H9 (cell line): ENCODE measurements around the gene CAPN9. TPM values are rescaled to one million over a fixed set of nuclear protein-coding genes. Genes with fewer than 3 reads are reported as not detected.

Experiments
- DNase-seq: peaks from one replicate; pipeline ENCODE4 v3.0.0-alpha.2; 2017
- H2AFZ ChIP-seq: one replicate; pipeline ENCODE4 v1.6.1; 2013; ENCODE audit warnings: mild to moderate bottlenecking, low read length, control low read depth, moderate library complexity
- H2AK5ac ChIP-seq: 2 replicates; pipeline ENCODE4 v1.6.1; 2013; ENCODE audit warnings: low read length, control low read depth, mixed read lengths; ENCODE audit not compliant: insufficient read length
- H2BK120ac ChIP-seq: one replicate; pipeline ENCODE4 v1.6.1; 2013; ENCODE audit warnings: low read depth, mild to moderate bottlenecking, low read length, control low read depth, inconsistent platforms; ENCODE audit not compliant: poor library complexity, severe bottlenecking
- H2BK12ac ChIP-seq: 2 replicates; pipeline ENCODE4 v1.6.1; 2013; ENCODE audit warnings: low read length, control low read depth, mixed read lengths, low read depth; ENCODE audit not compliant: insufficient read length
- H2BK15ac ChIP-seq: 2 replicates; pipeline ENCODE4 v1.6.1; 2013; ENCODE audit warnings: low read depth, low read length, control low read depth
- H2BK20ac ChIP-seq: one replicate; pipeline ENCODE4 v1.6.1; 2013; ENCODE audit warnings: low read depth, mild to moderate bottlenecking, low read length, control low read depth, inconsistent platforms; ENCODE audit not compliant: poor library complexity, severe bottlenecking
- H2BK5ac ChIP-seq: 2 replicates; pipeline ENCODE4 v1.6.1; 2013; ENCODE audit warnings: low read length, control low read depth, mixed read lengths; ENCODE audit not compliant: insufficient read length
- H3K14ac ChIP-seq: 2 replicates; pipeline ENCODE4 v1.6.1; 2013; ENCODE audit warnings: low read length, control low read depth; ENCODE audit not compliant: insufficient read depth
- H3K18ac ChIP-seq: 2 replicates; pipeline ENCODE4 v1.6.1; 2013; ENCODE audit warnings: low read depth, mild to moderate bottlenecking, mixed read lengths, low read length, control low read depth; ENCODE audit not compliant: insufficient read length
- H3K23ac ChIP-seq: 2 replicates; pipeline ENCODE4 v1.6.1; 2013; ENCODE audit warnings: low read length, control low read depth, mixed read lengths, low read depth; ENCODE audit not compliant: insufficient read length
- H3K23me2 ChIP-seq: 2 replicates; pipeline ENCODE4 v1.6.1; 2013; ENCODE audit warnings: low read depth, mild to moderate bottlenecking, mixed read lengths, low read length, control low read depth; ENCODE audit not compliant: insufficient read length, poor library complexity, severe bottlenecking
- H3K27ac ChIP-seq: 2 replicates; pipeline ENCODE4 v1.5.1; 2013; ENCODE audit warnings: low read length, control low read depth, mixed read lengths, low read depth; ENCODE audit not compliant: insufficient read length
- H3K27me3 ChIP-seq: 2 replicates; pipeline ENCODE4 v1.6.1; 2013; ENCODE audit warnings: low read length, control low read depth, inconsistent platforms; ENCODE audit not compliant: insufficient read depth
- H3K4ac ChIP-seq: 2 replicates; pipeline ENCODE4 v1.6.1; 2013; ENCODE audit warnings: low read depth, mild to moderate bottlenecking, control low read depth, inconsistent platforms, low read length, moderate library complexity
- H3K4me1 ChIP-seq: 2 replicates; pipeline ENCODE4 v1.6.1; 2013; ENCODE audit warnings: low read length, control low read depth, inconsistent platforms; ENCODE audit not compliant: insufficient read depth
- H3K4me2 ChIP-seq: 2 replicates; pipeline ENCODE4 v1.6.1; 2013; ENCODE audit warnings: low read length, control low read depth, mixed read lengths; ENCODE audit not compliant: insufficient read length, insufficient read depth
- H3K56ac ChIP-seq: 2 replicates; pipeline ENCODE4 v1.6.1; 2013; ENCODE audit warnings: low read depth, mild to moderate bottlenecking, mixed read lengths, low read length, control low read depth; ENCODE audit not compliant: insufficient read length
- H3K79me1 ChIP-seq: 2 replicates; pipeline ENCODE4 v1.6.1; 2013; ENCODE audit warnings: low read depth, mild to moderate bottlenecking, moderate library complexity, low read length, control low read depth, inconsistent platforms; ENCODE audit not compliant: insufficient read depth, poor library complexity, severe bottlenecking
- H3K79me2 ChIP-seq: 2 replicates; pipeline ENCODE4 v1.6.1; 2013; ENCODE audit warnings: low read length, control low read depth, inconsistent platforms; ENCODE audit not compliant: insufficient read depth
- H3K9ac ChIP-seq: 2 replicates; pipeline ENCODE4 v1.6.1; 2013; ENCODE audit warnings: low read length, control low read depth, mixed read lengths; ENCODE audit not compliant: insufficient read length; ENCODE audit errors: extremely low read depth
- H3K9me3 ChIP-seq: one replicate; pipeline ENCODE4 v1.6.1; 2013; ENCODE audit warnings: low read depth, low read length, inconsistent platforms; ENCODE audit not compliant: control insufficient read depth
- H3T11ph ChIP-seq: one replicate; pipeline ENCODE4 v1.6.1; 2013; ENCODE audit warnings: mild to moderate bottlenecking, low read length, control low read depth, inconsistent platforms
- H4K20me1 ChIP-seq: one replicate; pipeline ENCODE4 v1.6.1; 2013; ENCODE audit not compliant: control insufficient read depth, insufficient read length, insufficient read depth
- H4K5ac ChIP-seq: 2 replicates; pipeline ENCODE4 v1.6.1; 2013; ENCODE audit warnings: low read depth, mild to moderate bottlenecking, mixed read lengths, low read length, control low read depth; ENCODE audit not compliant: insufficient read length
- H4K8ac ChIP-seq: replicated peaks from 2 replicates; pipeline ENCODE4 v1.6.1; 2013; ENCODE audit warnings: low read length, control low read depth, mixed read lengths, low read depth; ENCODE audit not compliant: insufficient read length
- H4K91ac ChIP-seq: 2 replicates; pipeline ENCODE4 v1.6.1; 2013; ENCODE audit warnings: low read depth, mild to moderate bottlenecking, moderate library complexity, mixed read lengths, low read length, control low read depth; ENCODE audit not compliant: insufficient read length
- H3K27ac Mint-ChIP-seq, 3 experiments: 2 replicates in 2 of 3; 3 replicates in 1 of 3; pipeline ENCODE4 v1.8.0; 2020 to 2021; ENCODE audit warnings: mixed read lengths in 3 of 3, mild to moderate bottlenecking in 1 of 3, moderate library complexity in 1 of 3
- H3K27me3 Mint-ChIP-seq: 2 replicates; pipeline ENCODE4 v1.8.0; 2021; ENCODE audit warnings: low read depth, mild to moderate bottlenecking, moderate library complexity, mixed read lengths
- H3K36me3 Mint-ChIP-seq, 3 experiments: 2 replicates in 2 of 3; 3 replicates in 1 of 3; pipeline ENCODE4 v1.8.0; 2020 to 2021; ENCODE audit warnings: low read depth in 3 of 3, mixed read lengths in 3 of 3; ENCODE audit not compliant: insufficient read depth in 1 of 3
- H3K4me1 Mint-ChIP-seq, 2 experiments: 2 replicates each; pipeline ENCODE4 v1.8.0; 2020; ENCODE audit warnings: mixed read lengths in 2 of 2
- H3K4me3 Mint-ChIP-seq, 2 experiments: 2 replicates in 1 of 2; 3 replicates in 1 of 2; pipeline ENCODE4 v1.8.0; 2020 to 2021; ENCODE audit warnings: mild to moderate bottlenecking in 2 of 2, mixed read lengths in 2 of 2, moderate library complexity in 1 of 2
- H3K9me3 Mint-ChIP-seq, 2 experiments: 2 replicates in 1 of 2; 3 replicates in 1 of 2; pipeline ENCODE4 v1.8.0; 2020; ENCODE audit warnings: mild to moderate bottlenecking in 2 of 2, mixed read lengths in 2 of 2, moderate library complexity in 1 of 2
- WGBS: extraction: QIAGEN DNeasy Blood & Tissue Kit; methylation state at CpG from one replicate; pipeline ENCODE4 v1.1.7; 2013; ENCODE audit warnings: missing lambda C conversion rate, low lambda C conversion rate, mixed read lengths; ENCODE audit not compliant: insufficient read length; ENCODE audit errors: extremely low coverage; 5-methylcytosine and 5-hydroxymethylcytosine counted together
- total RNA-seq: library from RNA; stranded (reverse); gene quantifications from 2 replicates; pipeline ENCODE4 v1.2.1, GENCODE V29; 2021
- TF ChIP-seq, protein P1 (sequence below): fragments of 200-600 bp; sonication (generic); conservative IDR thresholded peaks from 3 replicates; pipeline ENCODE4 v1.8.0; 2021; ENCODE audit warnings: antibody characterized with exemption, mild to moderate bottlenecking

CAPN9 gene
- total RNA-seq, 1 experiment from 2014 or later = 0.22 TPM

GRCh38 chr1:230749635-230750034 is 2.4 kb downstream of the CAPN9 start:
- H2BK120ac ChIP-seq = no peak overlapping the region
- Mint-ChIP-seq H3K27ac (no peak overlapping the region), H3K9me3 (no peaks in the 10 kb centered on the region), H3K4me3 (no peak overlapping the region), H3K27me3 (peaks cover 11% of the 10 kb centered on the region), H3K36me3 (no peaks in the 10 kb centered on the region), H3K4me1 (peaks cover 54 to 66% of the 10 kb centered on the region in 2 experiments)
- TF ChIP-seq, protein P1, sequence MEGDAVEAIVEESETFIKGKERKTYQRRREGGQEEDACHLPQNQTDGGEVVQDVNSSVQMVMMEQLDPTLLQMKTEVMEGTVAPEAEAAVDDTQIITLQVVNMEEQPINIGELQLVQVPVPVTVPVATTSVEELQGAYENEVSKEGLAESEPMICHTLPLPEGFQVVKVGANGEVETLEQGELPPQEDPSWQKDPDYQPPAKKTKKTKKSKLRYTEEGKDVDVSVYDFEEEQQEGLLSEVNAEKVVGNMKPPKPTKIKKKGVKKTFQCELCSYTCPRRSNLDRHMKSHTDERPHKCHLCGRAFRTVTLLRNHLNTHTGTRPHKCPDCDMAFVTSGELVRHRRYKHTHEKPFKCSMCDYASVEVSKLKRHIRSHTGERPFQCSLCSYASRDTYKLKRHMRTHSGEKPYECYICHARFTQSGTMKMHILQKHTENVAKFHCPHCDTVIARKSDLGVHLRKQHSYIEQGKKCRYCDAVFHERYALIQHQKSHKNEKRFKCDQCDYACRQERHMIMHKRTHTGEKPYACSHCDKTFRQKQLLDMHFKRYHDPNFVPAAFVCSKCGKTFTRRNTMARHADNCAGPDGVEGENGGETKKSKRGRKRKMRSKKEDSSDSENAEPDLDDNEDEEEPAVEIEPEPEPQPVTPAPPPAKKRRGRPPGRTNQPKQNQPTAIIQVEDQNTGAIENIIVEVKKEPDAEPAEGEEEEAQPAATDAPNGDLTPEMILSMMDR = no peak
- H3K27ac ChIP-seq = no peak overlapping the region
- H2BK15ac ChIP-seq = no peak overlapping the region
- H3K4me2 ChIP-seq = no peak overlapping the region
- H3K23ac ChIP-seq = no peak overlapping the region
- no peak overlapping the region for H3K14ac ChIP-seq
- H4K8ac ChIP-seq = no peak overlapping the region
- no peaks in the 10 kb centered on the region for H3K23me2 ChIP-seq
- H4K20me1 ChIP-seq = no peaks in the 10 kb centered on the region
- H3K18ac ChIP-seq = no peak overlapping the region
- H3K4me1 ChIP-seq = peaks cover 4% of the 10 kb centered on the region; the same call in 1 of the 2 replicates
- no peak overlapping the region for H2BK20ac ChIP-seq
- H4K5ac ChIP-seq = no peak overlapping the region
- no peak overlapping the region for H2BK12ac ChIP-seq
- no peak overlapping the region for H3K4ac ChIP-seq
- no peaks in the 10 kb centered on the region for H3K27me3 ChIP-seq
- H2AK5ac ChIP-seq = no peak overlapping the region
- DNase-seq = no peak
- no peaks in the 10 kb centered on the region for H3K79me1 ChIP-seq
- H2AFZ ChIP-seq = no peak overlapping the region
- H3K9me3 ChIP-seq = no peaks in the 10 kb centered on the region
- H3K56ac ChIP-seq = no peak overlapping the region
- H4K91ac ChIP-seq = no peak overlapping the region
- H3K9ac ChIP-seq = no peak overlapping the region
- no peak overlapping the region for H2BK5ac ChIP-seq
- no peaks in the 10 kb centered on the region for H3K79me2 ChIP-seq
- no peak overlapping the region for H3T11ph ChIP-seq
- WGBS = no CpG with 5 or more reads among the region's 3 CpGs
